Neural crest cell (in vitro differentiated cells): ENCODE data around the gene PRRG4. TPM values are rescaled to one million over a fixed set of nuclear protein-coding genes. Genes with fewer than 3 reads are reported as not detected.

ENCODE experiments used
- DNase-seq: peaks from one replicate; pipeline ENCODE4 v3.0.0; 2021; ENCODE audit warnings: low read depth, mixed read lengths, low spot score
- H3K27ac Mint-ChIP-seq: one replicate; pipeline ENCODE4 v1.8.0; 2021; ENCODE audit warnings: mild to moderate bottlenecking, mixed read lengths; ENCODE audit not compliant: unreplicated experiment
- H3K27me3 Mint-ChIP-seq: 2 replicates; pipeline ENCODE4 v1.8.0; 2021; ENCODE audit warnings: low read depth, mild to moderate bottlenecking, mixed read lengths
- H3K36me3 Mint-ChIP-seq: 2 replicates; pipeline ENCODE4 v1.8.0; 2021; ENCODE audit warnings: low read depth, mild to moderate bottlenecking, mixed read lengths
- H3K4me1 Mint-ChIP-seq: 2 replicates; pipeline ENCODE4 v1.8.0; 2021; ENCODE audit warnings: mixed read lengths
- H3K4me3 Mint-ChIP-seq: one replicate; pipeline ENCODE4 v1.8.0; 2021; ENCODE audit warnings: mild to moderate bottlenecking, mixed read lengths
- H3K9me3 Mint-ChIP-seq: 2 replicates; pipeline ENCODE4 v1.8.0; 2021; ENCODE audit warnings: mixed read lengths
- total RNA-seq: library from RNA; stranded (reverse); gene quantifications from 2 replicates; pipeline ENCODE4 v1.2.1, GENCODE V29; 2021
- TF ChIP-seq, protein P1 (sequence below): fragments of 200-600 bp; sonication (generic); conservative IDR thresholded peaks from 2 replicates; pipeline ENCODE4 v1.5.0; 2021; ENCODE audit warnings: antibody characterized with exemption, mild to moderate bottlenecking

Gene PRRG4
- total RNA-seq, 1 donor from 2014 or later, result not detected

DNA sequence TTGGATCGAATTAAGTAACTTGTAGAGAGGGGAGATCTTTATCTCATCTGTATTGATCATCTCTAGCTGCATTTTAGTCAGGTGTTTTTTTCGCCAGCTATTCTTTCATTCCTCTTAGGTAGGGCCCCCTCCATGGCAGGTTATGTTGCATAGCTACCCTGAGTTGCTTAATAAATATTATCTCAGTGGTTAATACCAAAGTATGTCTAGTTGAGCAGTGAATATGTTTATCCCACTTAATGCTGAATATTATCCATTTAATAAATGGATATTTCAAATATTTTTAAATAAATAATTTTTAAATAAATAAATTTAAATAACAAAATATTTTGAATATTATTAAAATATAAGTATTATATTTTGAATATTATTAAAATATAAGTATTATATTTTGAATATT is 9.6 kb downstream of the PRRG4 start:
- peaks cover 35% of the 10 kb centered on the region for H3K27me3 Mint-ChIP-seq
- H3K27ac Mint-ChIP-seq, result no peak overlapping the region
- no peaks in the 10 kb centered on the region for H3K36me3 Mint-ChIP-seq
- H3K9me3 Mint-ChIP-seq, result no peaks in the 10 kb centered on the region
- TF ChIP-seq, protein P1, sequence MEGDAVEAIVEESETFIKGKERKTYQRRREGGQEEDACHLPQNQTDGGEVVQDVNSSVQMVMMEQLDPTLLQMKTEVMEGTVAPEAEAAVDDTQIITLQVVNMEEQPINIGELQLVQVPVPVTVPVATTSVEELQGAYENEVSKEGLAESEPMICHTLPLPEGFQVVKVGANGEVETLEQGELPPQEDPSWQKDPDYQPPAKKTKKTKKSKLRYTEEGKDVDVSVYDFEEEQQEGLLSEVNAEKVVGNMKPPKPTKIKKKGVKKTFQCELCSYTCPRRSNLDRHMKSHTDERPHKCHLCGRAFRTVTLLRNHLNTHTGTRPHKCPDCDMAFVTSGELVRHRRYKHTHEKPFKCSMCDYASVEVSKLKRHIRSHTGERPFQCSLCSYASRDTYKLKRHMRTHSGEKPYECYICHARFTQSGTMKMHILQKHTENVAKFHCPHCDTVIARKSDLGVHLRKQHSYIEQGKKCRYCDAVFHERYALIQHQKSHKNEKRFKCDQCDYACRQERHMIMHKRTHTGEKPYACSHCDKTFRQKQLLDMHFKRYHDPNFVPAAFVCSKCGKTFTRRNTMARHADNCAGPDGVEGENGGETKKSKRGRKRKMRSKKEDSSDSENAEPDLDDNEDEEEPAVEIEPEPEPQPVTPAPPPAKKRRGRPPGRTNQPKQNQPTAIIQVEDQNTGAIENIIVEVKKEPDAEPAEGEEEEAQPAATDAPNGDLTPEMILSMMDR, result no peak
- no peak overlapping the region for H3K4me3 Mint-ChIP-seq
- DNase-seq, result no peak
- no peaks in the 10 kb centered on the region for H3K4me1 Mint-ChIP-seq

DNA sequence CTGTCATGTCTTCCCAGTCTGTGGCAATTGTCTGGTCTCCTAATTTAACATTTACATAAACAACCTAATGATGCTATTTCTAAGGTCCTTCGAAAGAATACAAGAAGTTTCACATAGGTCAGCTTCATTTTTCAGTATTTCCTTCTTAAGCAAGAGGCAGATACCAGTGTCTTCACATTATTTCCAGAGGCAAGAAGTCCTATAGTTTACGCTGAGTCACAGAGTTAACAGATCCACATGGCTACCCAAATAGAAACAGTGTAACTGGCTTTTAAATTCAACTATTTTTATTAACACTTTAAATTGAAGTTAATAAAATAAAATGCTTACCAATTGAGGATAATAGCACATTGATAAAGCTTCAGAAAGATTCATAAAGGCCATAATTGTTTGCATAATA is 10.9 kb downstream of the PRRG4 start:
- no peaks in the 10 kb centered on the region for H3K4me1 Mint-ChIP-seq
- no peak overlapping the region for H3K27ac Mint-ChIP-seq
- H3K9me3 Mint-ChIP-seq, result no peaks in the 10 kb centered on the region
- no peak for DNase-seq
- H3K4me3 Mint-ChIP-seq, result no peak overlapping the region
- H3K27me3 Mint-ChIP-seq, result peaks cover 26% of the 10 kb centered on the region
- TF ChIP-seq, protein P1, result no peak
- H3K36me3 Mint-ChIP-seq, result no peaks in the 10 kb centered on the region

DNA sequence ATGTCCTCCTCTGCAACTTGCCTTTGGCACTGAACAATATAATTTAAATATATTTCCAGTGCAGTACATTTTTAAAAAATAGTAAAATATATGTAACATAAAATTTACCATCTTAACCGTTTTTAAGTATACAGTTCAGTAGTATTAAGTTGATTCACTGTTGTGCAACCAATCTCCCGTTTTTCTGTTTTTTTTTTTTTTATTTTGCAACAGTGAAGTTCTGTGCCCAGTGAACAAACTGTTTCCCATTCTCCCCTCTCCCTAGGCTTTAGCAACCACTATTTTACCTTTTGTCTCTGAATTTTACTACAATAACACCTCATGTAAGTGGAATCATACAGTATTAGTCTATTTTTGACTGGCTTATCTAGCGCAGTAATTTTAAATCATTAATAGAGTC is 13.8 kb downstream of the PRRG4 start:
- Mint-ChIP-seq H3K27me3 (peaks cover 9% of the 10 kb centered on the region), H3K4me3 (no peak overlapping the region), H3K36me3 (no peaks in the 10 kb centered on the region), H3K9me3 (no peaks in the 10 kb centered on the region), H3K4me1 (no peaks in the 10 kb centered on the region), H3K27ac (no peak overlapping the region)
- DNase-seq, result no peak
- TF ChIP-seq, protein P1, result no peak

DNA sequence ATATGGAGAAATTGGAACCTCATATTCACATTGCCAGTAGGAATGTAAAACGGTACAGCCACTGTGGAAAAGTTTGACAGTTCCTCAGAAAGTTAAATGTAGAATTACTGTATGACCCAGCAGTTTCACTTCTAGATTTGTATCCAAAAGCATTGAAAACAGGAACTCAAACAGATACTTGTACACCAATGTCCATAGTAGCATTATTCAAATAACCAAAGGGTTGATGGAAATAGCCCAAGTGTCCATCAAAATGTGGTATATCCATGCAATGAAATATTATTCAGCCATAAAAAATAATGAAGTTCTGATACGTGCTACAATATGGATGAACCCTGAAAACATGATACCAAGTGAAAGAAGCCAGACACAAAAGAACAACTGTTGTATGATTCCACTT is 17.8 kb downstream of the PRRG4 start:
- Mint-ChIP-seq H3K9me3 (no peaks in the 10 kb centered on the region), H3K4me3 (no peak overlapping the region), H3K27ac (no peak overlapping the region), H3K36me3 (no peaks in the 10 kb centered on the region), H3K4me1 (peaks cover 6% of the 10 kb centered on the region), H3K27me3 (no peaks in the 10 kb centered on the region)
- DNase-seq, result no peak
- TF ChIP-seq, protein P1, result no peak

DNA sequence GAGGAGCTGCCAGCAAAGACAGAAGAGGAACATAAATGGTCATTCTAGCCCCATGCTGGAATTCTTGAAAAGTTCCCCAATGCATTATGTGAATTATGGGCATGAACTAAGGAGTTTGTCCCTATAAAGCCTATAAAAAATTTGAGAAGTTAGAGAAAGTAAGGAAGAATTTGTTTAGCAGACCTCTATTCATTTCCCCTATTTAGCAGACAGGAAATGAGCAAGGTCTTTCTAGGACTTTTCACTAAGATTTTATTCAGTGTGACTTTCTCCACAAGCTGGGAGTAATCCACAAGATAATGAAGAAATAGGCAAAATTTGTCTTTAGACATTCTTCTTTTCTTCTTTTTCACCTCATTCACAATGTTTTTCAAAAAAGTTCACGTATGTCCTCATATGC is 20.0 kb downstream of the PRRG4 start:
- H3K27me3 Mint-ChIP-seq, result peaks cover 7% of the 10 kb centered on the region
- DNase-seq, result no peak
- TF ChIP-seq, protein P1, result no peak
- peaks cover 6% of the 10 kb centered on the region for H3K4me1 Mint-ChIP-seq
- H3K36me3 Mint-ChIP-seq, result no peaks in the 10 kb centered on the region
- no peak overlapping the region for H3K4me3 Mint-ChIP-seq
- no peak overlapping the region for H3K27ac Mint-ChIP-seq
- no peaks in the 10 kb centered on the region for H3K9me3 Mint-ChIP-seq

DNA sequence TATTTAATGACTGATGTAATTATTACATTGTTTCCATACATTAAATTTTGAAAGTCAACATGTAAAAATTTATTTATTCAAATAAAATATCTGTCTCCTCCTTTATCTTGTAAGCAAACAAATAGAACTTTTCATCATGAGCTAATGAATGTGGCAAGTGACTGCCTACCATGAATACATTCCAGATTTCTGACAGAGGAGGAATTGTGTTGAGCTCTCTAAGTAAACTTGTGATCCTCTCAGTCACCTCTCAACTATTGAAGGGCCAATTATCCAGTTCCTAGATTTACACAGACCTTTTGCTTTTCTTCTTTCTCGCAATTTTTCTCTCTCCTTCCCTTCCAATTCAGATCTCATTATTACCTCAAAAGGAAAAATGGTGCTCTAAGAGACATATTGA is 21.5 kb downstream of the PRRG4 start:
- no peak overlapping the region for H3K4me3 Mint-ChIP-seq
- peaks cover 18% of the 10 kb centered on the region for H3K27me3 Mint-ChIP-seq
- TF ChIP-seq, protein P1, result no peak
- no peaks in the 10 kb centered on the region for H3K36me3 Mint-ChIP-seq
- no peak for DNase-seq
- no peak overlapping the region for H3K27ac Mint-ChIP-seq
- H3K9me3 Mint-ChIP-seq, result no peaks in the 10 kb centered on the region
- peaks cover 6% of the 10 kb centered on the region for H3K4me1 Mint-ChIP-seq
